HepG2 (cell line): ENCODE results near the gene GLUL. TPM values are rescaled to one million over a fixed set of nuclear protein-coding genes. Genes with fewer than 3 reads are reported as not detected.
A peak's percentile ranks its signal among the peaks of the same experiment; 100 is the strongest.

Experiments
- ATAC-seq: fragments of 200-7000 bp; cut with Tn5 transposase; 3 replicates; pipeline ENCODE4 v1.9.1; 2020; ENCODE audit warnings: mild to moderate bottlenecking, moderate library complexity
- BruUV-seq: library from RNA; stranded (reverse); fragments of 400-500 nt; replicated peaks from 2 replicates; lab custom pipeline; 2021; lab: Mats Ljungman, UMichigan
- CTCF ChIA-PET: fragments of 300-600 bp; formaldehyde crosslinking; extraction: SDS; loops from one replicate; lab custom pipeline; 2021; ENCODE audit warnings: low total read pairs, inconsistent platforms, low intra/inter-chr PET ratio; lab: Yijun Ruan, JAX
- POLR2A ChIA-PET: fragments of 350-600 bp; sonication (Branson Sonifier 250); formaldehyde crosslinking; loops from one replicate; lab custom pipeline; 2020; ENCODE audit warnings: antibody characterized with exemption, inconsistent platforms; lab: Yijun Ruan, JAX
- DNase-seq: peaks from one replicate; pipeline ENCODE4 v3.0.0-alpha.2; 2015; ENCODE audit warnings: low spot score
- FAIRE-seq: peaks from 3 replicates; lab custom pipeline; 2011; peaks lifted over from hg19 to GRCh38; lab: Jason Lieb, UNC
- H2AFZ ChIP-seq: one replicate; pipeline ENCODE4 v1.6.1; 2011; ENCODE audit warnings: low read length, inconsistent platforms
- H3K27ac ChIP-seq: fragments of 300-600 bp; 3 replicates; pipeline ENCODE4 v1.8.0; 2011; ENCODE audit warnings: mixed run types, mild to moderate bottlenecking, mixed read lengths, low read length, inconsistent platforms; ENCODE audit not compliant: insufficient read depth; ENCODE audit errors: extremely low read length
- H3K27me3 ChIP-seq, 2 experiments: fragments of 200-600 bp in 1 of 2; 2 replicates in 1 of 2; 3 replicates in 1 of 2; pipeline versions ENCODE4 v1.6.0 to v1.8.0; 2011; ENCODE audit warnings: low read length in 2 of 2, mild to moderate bottlenecking in 2 of 2, moderate library complexity in 2 of 2, inconsistent platforms in 1 of 2; ENCODE audit not compliant: insufficient read depth in 2 of 2, control insufficient read depth in 1 of 2
- H3K36me3 ChIP-seq, 2 experiments: fragments of 200-600 bp in 1 of 2; replicated peaks in 1 of 2; 2 replicates in 1 of 2; 3 replicates in 1 of 2; pipeline versions ENCODE4 v1.5.1 to v1.8.0; 2011; ENCODE audit warnings: low read length in 2 of 2, inconsistent platforms in 1 of 2; ENCODE audit not compliant: insufficient read depth in 2 of 2, control insufficient read depth in 1 of 2
- H3K4me1 ChIP-seq: 2 replicates; pipeline ENCODE4 v1.5.1; 2012; ENCODE audit warnings: low read length, inconsistent platforms; ENCODE audit not compliant: insufficient read depth
- H3K4me2 ChIP-seq: 2 replicates; pipeline ENCODE4 v1.6.0; 2011; ENCODE audit warnings: low read depth, low read length, inconsistent platforms
- H3K4me3 ChIP-seq, 3 experiments: fragments of 200-600 bp in 1 of 3; sonication (generic), shearing (Covaris generic) in 1 of 3; replicated peaks in 1 of 3; 2 replicates each; pipeline ENCODE4 v1.5.1; 2011 to 2016; ENCODE audit warnings: low read length in 3 of 3, inconsistent platforms in 2 of 3, low read depth in 2 of 3, mild to moderate bottlenecking in 2 of 3, control low read depth in 1 of 3, mixed read lengths in 1 of 3; ENCODE audit not compliant: insufficient read depth in 1 of 3
- H3K79me2 ChIP-seq: one replicate; pipeline ENCODE4 v1.6.1; 2011; ENCODE audit warnings: low read length, inconsistent platforms; ENCODE audit not compliant: insufficient read depth
- H3K9ac ChIP-seq: 2 replicates; pipeline ENCODE4 v1.6.0; 2011; ENCODE audit warnings: mild to moderate bottlenecking, low read depth, low read length, inconsistent platforms; ENCODE audit not compliant: insufficient read depth
- H3K9me3 ChIP-seq: 2 replicates; pipeline ENCODE4 v1.5.1; 2012; ENCODE audit warnings: mild to moderate bottlenecking, low read length
- H4K20me1 ChIP-seq: 2 replicates; pipeline ENCODE4 v1.6.0; 2011; ENCODE audit warnings: inconsistent platforms, mild to moderate bottlenecking, low read length, moderate library complexity; ENCODE audit not compliant: insufficient read depth
- CREBL2 ChIP-seq: sonication (generic); formaldehyde crosslinking; IDR thresholded peaks from 2 replicates; pipeline ENCODE4 v1.8.1; 2023; ENCODE audit warnings: missing genetic modification reagents, mild to moderate bottlenecking, borderline replicate concordance
- EP300 ChIP-seq, 3 experiments: sonication (generic) in 1 of 3; formaldehyde crosslinking in 1 of 3; IDR thresholded peaks; 2 replicates each; pipeline versions ENCODE4 v1.5.1 to v1.6.1; 2011 to 2020; ENCODE audit warnings: low read depth in 2 of 3, low read length in 2 of 3, borderline replicate concordance in 1 of 3, improper control_type of control experiment in 1 of 3, mild to moderate bottlenecking in 1 of 3, missing genetic modification reagents in 1 of 3, moderate library complexity in 1 of 3
- NKX3-1 ChIP-seq: sonication (generic); formaldehyde crosslinking; IDR thresholded peaks from 2 replicates; pipeline ENCODE4 v1.5.0; 2020; ENCODE audit warnings: missing genetic modification reagents
- PITX1 ChIP-seq: sonication (generic); formaldehyde crosslinking; IDR thresholded peaks from 2 replicates; pipeline ENCODE4 v1.5.1; 2020; ENCODE audit warnings: mild to moderate bottlenecking, missing genetic modification reagents
- PRDM4 ChIP-seq: sonication (generic); formaldehyde crosslinking; IDR thresholded peaks from 2 replicates; pipeline ENCODE4 v1.9.0; 2021; ENCODE audit warnings: missing genetic modification reagents, borderline replicate concordance
- THAP11 ChIP-seq: IDR thresholded peaks from 2 replicates; pipeline ENCODE4 v1.6.1; 2016; ENCODE audit warnings: missing biosample characterization, missing genetic modification reagents
- TRIM24 ChIP-seq: sonication (generic); formaldehyde crosslinking; IDR thresholded peaks from 2 replicates; pipeline ENCODE4 v1.8.0; 2022; ENCODE audit warnings: mild to moderate bottlenecking, missing genetic modification reagents
- ZNF263 ChIP-seq: sonication (generic); formaldehyde crosslinking; IDR thresholded peaks from 2 replicates; pipeline ENCODE4 v1.4.0; 2020; ENCODE audit warnings: missing genetic modification reagents
- ZNF501 ChIP-seq: sonication (generic); formaldehyde crosslinking; IDR thresholded peaks from 2 replicates; pipeline ENCODE4 v1.5.1; 2020; ENCODE audit warnings: mild to moderate bottlenecking, moderate library complexity, missing genetic modification reagents
- ZSCAN9 ChIP-seq: IDR thresholded peaks from 2 replicates; pipeline ENCODE4 v1.6.1; 2016; ENCODE audit warnings: borderline replicate concordance
- WGBS: methylation state at CpG from one replicate; pipeline ENCODE4 v1.1.6; 2017; ENCODE audit warnings: low lambda C conversion rate; 5-methylcytosine and 5-hydroxymethylcytosine counted together
- in situ Hi-C: cut with HindIII; loops from 2 replicates; pipeline ENCODE4 v1.10.0; 2017; ENCODE audit warnings: low pct_unique_long_range_greater_than_20kb; ENCODE audit not compliant: extremely low pct_ligation_motif_present
- intact Hi-C: fragments of 100-400 bp; cut with micrococcal nuclease; formaldehyde crosslinking; loops from one replicate; pipeline ENCODE4 v1.10.0; 2022; ENCODE audit not compliant: unreplicated experiment
- polyA plus RNA-seq, 8 experiments: library from polyadenylated mRNA; depleted of rRNA in 3 of 8; stranded (reverse) in 7 of 8; unstranded in 1 of 8; fragments of >200 nt; fragmentation: Illumina TruSeq in 4 of 8; extraction: Trizol in 4 of 8; gene quantifications; 2 replicates each; pipeline versions ENCODE4 v1.2.1 to v1.2.3, GENCODE V29; 2011 to 2016; ENCODE audit warnings: low read depth in 4 of 8, missing spikeins in 1 of 8, mixed read lengths in 1 of 8; ENCODE audit not compliant: insufficient read depth in 1 of 8
- total RNA-seq, 5 experiments: library from RNA; depleted of rRNA; stranded (reverse); fragments of >200 nt; fragmentation: Illumina TruSeq; extraction: Trizol; gene quantifications; 2 replicates each; pipeline ENCODE4 v1.2.3, GENCODE V29; 2016; ENCODE audit warnings: low read depth in 1 of 5

The GLUL gene
- total and polyA plus RNA-seq, 2 of the 13 experiments (the other 11 are each of a cell fraction or from before 2014, with no cell fraction given) = 423 to 827 TPM

GRCh38 chr1:182337736-182338571, 53.6 kb downstream of the GLUL start:
- TF ChIP-seq EP300 (IDR thresholded peaks at IDR 0.05; ENCODE audit: low read depth in 2 of 2, low read length in 2 of 2) (no peak), EP300 (CRISPR knock-in tag; IDR thresholded peaks at IDR 0.05; ENCODE audit: borderline replicate concordance) (no peak), PRDM4 (CRISPR knock-in tag) (no peak), CREBL2 (CRISPR knock-in tag) (no peak), TRIM24 (no peak), PITX1 (CRISPR knock-in tag) (0 out of 2 replicates have a peak, but pooled peaks have one; percentile 50), ZNF263 (CRISPR knock-in tag) (peak; percentile 80), NKX3-1 (CRISPR knock-in tag) (no peak), THAP11 (CRISPR knock-in tag) (no peak), ZNF501 (CRISPR knock-in tag) (peak; percentile 30; the same call in 1 of the 2 replicates), ZSCAN9 (CRISPR knock-in tag) (no peak)
- BruUV-seq = no TSS peak
- FAIRE-seq (no peak), ATAC-seq (peak; percentile 33; the same call in 2 of the 3 replicates), DNase-seq (no peak)
- intact Hi-C loops = no loop called here
- no peak overlapping the region for H3K27ac ChIP-seq
- peak overlapping the region; percentile 49 for H3K4me2 ChIP-seq
- ChIA-PET POLR2A (interaction anchor here (1.2 to 1.6 kb wide), 3 partner anchors 49 to 54 kb away, joined by 3 to 8 read pairs (median 4); no protein-coding TSS in a partner anchor), CTCF (no interaction called here)
- no peak overlapping the region for H2AFZ ChIP-seq
- H3K27me3 ChIP-seq = no peaks in the 10 kb centered on the region; a peak in 1 of 5 replicates
- in situ Hi-C loops = no loop called here
- no peak overlapping the region for H3K4me3 ChIP-seq
- H4K20me1 ChIP-seq = no peaks in the 10 kb centered on the region
- no peak overlapping the region for H3K9ac ChIP-seq
- 14% methylated on average over 9 of the region's 10 CpGs for WGBS
- H3K4me1 ChIP-seq = peaks cover 69% of the 10 kb centered on the region
- no peaks in the 10 kb centered on the region for H3K36me3 ChIP-seq
- no peaks in the 10 kb centered on the region for H3K79me2 ChIP-seq
- H3K9me3 ChIP-seq = no peaks in the 10 kb centered on the region
